ENCODE measurements around the gene FAM3B.

FAM3B gene

GRCh38 chr21:41315726-41316125 lies 875 bp upstream of the FAM3B start:
- no peak overlapping the region for H3K4me3 ChIP-seq (ENCODE audit: low read depth, low read length, poor library complexity, severe bottlenecking)
- H3K79me2 ChIP-seq (ENCODE audit: insufficient read depth, low read length): no peaks in the 10 kb centered on the region
- no peak overlapping the region for H3K4me2 ChIP-seq (ENCODE audit: low read length)

GRCh38 chr21:41317063-41317392 lies 427 bp downstream of the FAM3B start:
- no peaks in the 10 kb centered on the region for H3K27me3 ChIP-seq (ENCODE audit: insufficient read depth, low read length)
- H3K36me3 ChIP-seq (ENCODE audit: insufficient read depth, low read length): no peaks in the 10 kb centered on the region

More at GRCh38 chr21:41315726-41316125, 875 bp upstream of the FAM3B start:
- H2AFZ ChIP-seq (ENCODE audit: low read length): no peak overlapping the region
- no peaks in the 10 kb centered on the region for H3K9me2 ChIP-seq (ENCODE audit: low read depth, low read length)
- H3K4me1 ChIP-seq (ENCODE audit: insufficient read depth, low read length, severe bottlenecking): peaks cover 17% of the 10 kb centered on the region
- no peak overlapping the region for H3K27ac ChIP-seq (ENCODE audit: low read depth, low read length, poor library complexity, severe bottlenecking)
- TF ChIP-seq, protein P1, sequence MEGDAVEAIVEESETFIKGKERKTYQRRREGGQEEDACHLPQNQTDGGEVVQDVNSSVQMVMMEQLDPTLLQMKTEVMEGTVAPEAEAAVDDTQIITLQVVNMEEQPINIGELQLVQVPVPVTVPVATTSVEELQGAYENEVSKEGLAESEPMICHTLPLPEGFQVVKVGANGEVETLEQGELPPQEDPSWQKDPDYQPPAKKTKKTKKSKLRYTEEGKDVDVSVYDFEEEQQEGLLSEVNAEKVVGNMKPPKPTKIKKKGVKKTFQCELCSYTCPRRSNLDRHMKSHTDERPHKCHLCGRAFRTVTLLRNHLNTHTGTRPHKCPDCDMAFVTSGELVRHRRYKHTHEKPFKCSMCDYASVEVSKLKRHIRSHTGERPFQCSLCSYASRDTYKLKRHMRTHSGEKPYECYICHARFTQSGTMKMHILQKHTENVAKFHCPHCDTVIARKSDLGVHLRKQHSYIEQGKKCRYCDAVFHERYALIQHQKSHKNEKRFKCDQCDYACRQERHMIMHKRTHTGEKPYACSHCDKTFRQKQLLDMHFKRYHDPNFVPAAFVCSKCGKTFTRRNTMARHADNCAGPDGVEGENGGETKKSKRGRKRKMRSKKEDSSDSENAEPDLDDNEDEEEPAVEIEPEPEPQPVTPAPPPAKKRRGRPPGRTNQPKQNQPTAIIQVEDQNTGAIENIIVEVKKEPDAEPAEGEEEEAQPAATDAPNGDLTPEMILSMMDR (IDR thresholded peaks at IDR 0.05; ENCODE audit: low read length): no peak
- no peak for TF ChIP-seq EZH2 (IDR thresholded peaks at IDR 0.05; ENCODE audit: borderline replicate concordance, low read length)
- no peak overlapping the region for H3K9ac ChIP-seq (ENCODE audit: low read length)
- H3K9me3 ChIP-seq (ENCODE audit: low read length): no peaks in the 10 kb centered on the region
- no peaks in the 10 kb centered on the region for H3F3A ChIP-seq (ENCODE audit: insufficient read depth, low read length)
- no peaks in the 10 kb centered on the region for H3K27me3 ChIP-seq (ENCODE audit: insufficient read depth, low read length)
- H3K36me3 ChIP-seq (ENCODE audit: insufficient read depth, low read length): no peaks in the 10 kb centered on the region
- no peaks in the 10 kb centered on the region for H4K20me1 ChIP-seq (ENCODE audit: insufficient read depth, low read length)

DNA sequence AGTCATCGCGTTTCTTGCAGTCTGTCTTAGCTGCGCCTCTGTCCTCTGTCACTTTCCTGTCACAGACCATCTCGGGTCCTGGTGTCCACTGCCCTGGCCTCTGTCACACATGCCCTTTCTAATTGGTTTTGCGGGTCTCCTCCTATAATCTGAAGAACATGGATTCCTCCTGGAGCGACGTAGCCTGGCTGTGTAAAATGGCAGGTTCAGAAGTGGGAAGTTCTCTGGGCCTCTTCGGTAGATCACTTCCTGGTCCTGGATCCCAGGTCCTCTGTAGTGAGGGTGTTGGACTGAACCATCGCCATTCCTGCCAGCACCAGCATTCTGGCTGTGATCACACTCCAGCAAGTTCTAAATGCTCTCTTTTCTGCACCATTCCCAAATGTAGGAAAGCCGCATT lies 857 bp downstream of the FAM3B start:
- Histone ChIP-seq H3K27me3 (ENCODE audit: insufficient read depth, low read length) (no peaks in the 10 kb centered on the region), H3K4me2 (ENCODE audit: low read length) (no peak overlapping the region)
- TF ChIP-seq EZH2 (IDR thresholded peaks at IDR 0.05; ENCODE audit: borderline replicate concordance, low read length): no peak
- TF ChIP-seq, protein P1 (IDR thresholded peaks at IDR 0.05; ENCODE audit: low read length): no peak

More at GRCh38 chr21:41317063-41317392, 427 bp downstream of the FAM3B start:
- Histone ChIP-seq H3K9me2 (ENCODE audit: low read depth, low read length) (no peaks in the 10 kb centered on the region), H3K79me2 (ENCODE audit: insufficient read depth, low read length) (no peaks in the 10 kb centered on the region), H3K27ac (ENCODE audit: low read depth, low read length, poor library complexity, severe bottlenecking) (no peak overlapping the region), H4K20me1 (ENCODE audit: insufficient read depth, low read length) (no peaks in the 10 kb centered on the region), H2AFZ (ENCODE audit: low read length) (no peak overlapping the region), H3K9me3 (ENCODE audit: low read length) (no peaks in the 10 kb centered on the region), H3K4me1 (ENCODE audit: insufficient read depth, low read length, severe bottlenecking) (peaks cover 30% of the 10 kb centered on the region), H3K9ac (ENCODE audit: low read length) (no peak overlapping the region), H3K4me3 (ENCODE audit: low read depth, low read length, poor library complexity, severe bottlenecking) (no peak overlapping the region), H3K4me2 (ENCODE audit: low read length) (no peak overlapping the region), H3F3A (ENCODE audit: insufficient read depth, low read length) (no peaks in the 10 kb centered on the region)
- no peak for TF ChIP-seq EZH2 (IDR thresholded peaks at IDR 0.05; ENCODE audit: borderline replicate concordance, low read length)
- TF ChIP-seq, protein P1 (IDR thresholded peaks at IDR 0.05; ENCODE audit: low read length): no peak

More for the DNA sequence above, 857 bp downstream of the FAM3B start:
- H4K20me1 ChIP-seq (ENCODE audit: insufficient read depth, low read length): no peaks in the 10 kb centered on the region
- H3K9ac ChIP-seq (ENCODE audit: low read length): no peak overlapping the region
- H3F3A ChIP-seq (ENCODE audit: insufficient read depth, low read length): no peaks in the 10 kb centered on the region
- no peak overlapping the region for H3K4me3 ChIP-seq (ENCODE audit: low read depth, low read length, poor library complexity, severe bottlenecking)
- H3K4me1 ChIP-seq (ENCODE audit: insufficient read depth, low read length, severe bottlenecking): peaks cover 34% of the 10 kb centered on the region
- H3K79me2 ChIP-seq (ENCODE audit: insufficient read depth, low read length): no peaks in the 10 kb centered on the region
- H3K27ac ChIP-seq (ENCODE audit: low read depth, low read length, poor library complexity, severe bottlenecking): no peak overlapping the region
- H3K36me3 ChIP-seq (ENCODE audit: insufficient read depth, low read length): no peaks in the 10 kb centered on the region
- no peak overlapping the region for H2AFZ ChIP-seq (ENCODE audit: low read length)
- no peaks in the 10 kb centered on the region for H3K9me3 ChIP-seq (ENCODE audit: low read length)
- no peaks in the 10 kb centered on the region for H3K9me2 ChIP-seq (ENCODE audit: low read depth, low read length)

Measured in OCI-LY1 (cell line).